Spleen (tissue), 11 donors: ENCODE measurements around the gene MYO16. TPM values are rescaled to one million over a fixed set of nuclear protein-coding genes. Genes with fewer than 3 reads are reported as not detected.

Experiments used
- DNase-seq: peaks from one replicate; pipeline ENCODE4 v3.0.0-alpha.2; 2020
- H3K27ac ChIP-seq, 8 donors: fragments of 200-600 bp; sonication (generic) in 7 of 8; 1 replicate in 4 of 8; 2 replicates in 4 of 8; pipeline versions ENCODE4 v1.5.0 to v1.8.0; 2016 to 2021; ENCODE audit warnings: inconsistent platforms in 4 of 8, mild to moderate bottlenecking in 4 of 8, moderate library complexity in 1 of 8
- H3K27me3 ChIP-seq, 7 donors: fragments of 200-600 bp; sonication (generic) in 6 of 7; replicated peaks in 1 of 7; 1 replicate in 4 of 7; 2 replicates in 3 of 7; pipeline versions ENCODE4 v1.5.0 to v1.8.0; 2016 to 2021; ENCODE audit warnings: inconsistent platforms in 3 of 7, mild to moderate bottlenecking in 1 of 7
- H3K36me3 ChIP-seq, 6 donors: fragments of 200-600 bp; sonication (generic) in 5 of 6; 1 replicate in 4 of 6; 2 replicates in 2 of 6; pipeline versions ENCODE4 v1.5.0 to v1.8.0; 2016 to 2021; ENCODE audit warnings: inconsistent platforms in 2 of 6
- H3K4me1 ChIP-seq, 6 donors: fragments of 200-600 bp; sonication (generic) in 5 of 6; 1 replicate in 3 of 6; 2 replicates in 3 of 6; pipeline versions ENCODE4 v1.5.0 to v1.8.0; 2016 to 2021; ENCODE audit warnings: inconsistent platforms in 3 of 6
- H3K4me3 ChIP-seq, 8 donors: fragments of 200-600 bp; sonication (generic) in 7 of 8; 1 replicate in 4 of 8; 2 replicates in 4 of 8; pipeline versions ENCODE4 v1.5.0 to v1.8.0; 2016 to 2021; ENCODE audit warnings: inconsistent platforms in 4 of 8, mild to moderate bottlenecking in 4 of 8, moderate library complexity in 2 of 8
- H3K9me3 ChIP-seq, 8 donors: fragments of 200-600 bp; sonication (generic) in 7 of 8; 1 replicate in 4 of 8; 2 replicates in 4 of 8; pipeline versions ENCODE4 v1.5.0 to v1.8.0; 2016 to 2021; ENCODE audit warnings: inconsistent platforms in 4 of 8
- POLR2A ChIP-seq, 3 donors: fragments of 450-650 bp; IDR thresholded peaks; one replicate each; pipeline ENCODE4 v1.5.1; 2017; ENCODE audit warnings: antibody characterized with exemption in 3 of 3, mild to moderate bottlenecking in 1 of 3
- POLR2AphosphoS5 ChIP-seq, 3 donors: sonication (generic); formaldehyde crosslinking; IDR thresholded peaks; one replicate each; pipeline ENCODE4 v1.5.1; 2017; ENCODE audit warnings: antibody characterized with exemption in 3 of 3
- WGBS, 5 donors: extraction: QIAGEN DNeasy Blood & Tissue Kit in 3 of 5; methylation state at CpG; one replicate each; pipeline versions ENCODE4 v1.1.5 to v1.1.7; 2013 to 2018; 5-methylcytosine and 5-hydroxymethylcytosine counted together
- intact Hi-C: fragments of 100-400 bp; cut with DNase I; formaldehyde crosslinking; loops from one replicate; pipeline ENCODE4 v1.15.0; 2023; ENCODE audit warnings: low total_unique reads
- polyA plus RNA-seq, 3 donors: library from polyadenylated mRNA; stranded (reverse); fragments of 200-250 nt; gene quantifications; one replicate each; pipeline ENCODE4 v1.2.1, GENCODE V29; 2013
- total RNA-seq, 7 donors: library from RNA; depleted of rRNA in 3 of 7; stranded (reverse); fragments of >200 nt in 3 of 7; fragmentation: NEBNext Ultra II Directional in 4 of 7; extraction: Animal tissue kit (Norgen Biotek cat#: 25700) in 4 of 7; gene quantifications; one replicate each; pipeline versions ENCODE4 v1.1.0 to v1.2.1, GENCODE V29; 2016 to 2021
- TF ChIP-seq, protein P1 (sequence below), 11 experiments: fragments of 200-600 bp in 7 of 11; fragments of 450-650 bp in 4 of 11; sonication (generic) in 4 of 11; IDR thresholded peaks in 8 of 11; conservative IDR thresholded peaks in 3 of 11; 1 replicate in 7 of 11; 2 replicates in 4 of 11; pipeline versions ENCODE4 v1.4.0 to v1.8.0; 2016 to 2021; ENCODE audit warnings: antibody characterized with exemption in 11 of 11, inconsistent platforms in 4 of 11, mild to moderate bottlenecking in 1 of 11
- donor health status: healthy with polysubstance abuse.
- donor health status: DM: no; HTN: no; CAD: no; lungs with moderate emphysema.
- donor health status: DM: no; HTN: no; CAD: no.
- donor health status: Bipolar disorder and iron deficiency.
- donor health status: healthy.
- donor health status: DM: no; HTN: no; CAD: no.
- donor health status: DM: yes; HTN: yes; CAD: no.

The MYO16 gene
- total and polyA plus RNA-seq, 10 donors = 0.03 to 0.51 (median 0.26) TPM; not detected in 1

DNA sequence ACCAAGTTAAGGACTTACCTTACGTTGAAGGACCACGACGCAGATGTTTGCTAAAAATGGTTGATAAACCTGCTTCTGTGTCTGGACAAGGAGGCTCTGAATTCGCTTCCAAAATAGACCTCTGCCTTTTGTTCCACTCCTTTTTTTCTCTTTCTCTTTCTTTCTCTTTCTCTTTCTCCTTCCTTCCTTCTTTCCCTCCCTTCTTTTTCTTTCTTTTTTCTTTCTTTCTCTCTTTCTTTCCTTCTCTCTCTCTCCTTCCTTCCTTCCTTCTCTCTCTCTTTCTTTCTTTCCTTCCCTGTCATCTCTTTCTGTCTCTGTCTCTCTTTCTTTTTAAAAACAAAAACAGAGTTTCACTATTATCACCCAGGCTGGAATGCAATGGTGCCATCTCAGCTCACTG is 290.7 kb downstream of the MYO16 start:
- intact Hi-C loops = no loop called here
- Histone ChIP-seq H3K27ac (no peak overlapping the region), H3K36me3 (no peaks in the 10 kb centered on the region), H3K9me3 (no peaks in the 10 kb centered on the region), H3K4me3 (no peak overlapping the region), H3K4me1 (peaks cover 0 to 17% (median 8%) of the 10 kb centered on the region in 6 donors), H3K27me3 (no peaks in the 10 kb centered on the region)
- TF ChIP-seq POLR2AphosphoS5 (IDR thresholded peaks at IDR 0.05) = no peak
- TF ChIP-seq, protein P1, sequence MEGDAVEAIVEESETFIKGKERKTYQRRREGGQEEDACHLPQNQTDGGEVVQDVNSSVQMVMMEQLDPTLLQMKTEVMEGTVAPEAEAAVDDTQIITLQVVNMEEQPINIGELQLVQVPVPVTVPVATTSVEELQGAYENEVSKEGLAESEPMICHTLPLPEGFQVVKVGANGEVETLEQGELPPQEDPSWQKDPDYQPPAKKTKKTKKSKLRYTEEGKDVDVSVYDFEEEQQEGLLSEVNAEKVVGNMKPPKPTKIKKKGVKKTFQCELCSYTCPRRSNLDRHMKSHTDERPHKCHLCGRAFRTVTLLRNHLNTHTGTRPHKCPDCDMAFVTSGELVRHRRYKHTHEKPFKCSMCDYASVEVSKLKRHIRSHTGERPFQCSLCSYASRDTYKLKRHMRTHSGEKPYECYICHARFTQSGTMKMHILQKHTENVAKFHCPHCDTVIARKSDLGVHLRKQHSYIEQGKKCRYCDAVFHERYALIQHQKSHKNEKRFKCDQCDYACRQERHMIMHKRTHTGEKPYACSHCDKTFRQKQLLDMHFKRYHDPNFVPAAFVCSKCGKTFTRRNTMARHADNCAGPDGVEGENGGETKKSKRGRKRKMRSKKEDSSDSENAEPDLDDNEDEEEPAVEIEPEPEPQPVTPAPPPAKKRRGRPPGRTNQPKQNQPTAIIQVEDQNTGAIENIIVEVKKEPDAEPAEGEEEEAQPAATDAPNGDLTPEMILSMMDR (IDR thresholded peaks at IDR 0.05 in 8 of 11, conservative IDR thresholded peaks at IDR 0.05 in 3 of 11) = no peak
- TF ChIP-seq POLR2A (IDR thresholded peaks at IDR 0.05) = no peak
- no peak for DNase-seq
- WGBS, 5 donors = 63 to 73% (median 70%) methylated on average over 4 of the region's 4 CpGs

DNA sequence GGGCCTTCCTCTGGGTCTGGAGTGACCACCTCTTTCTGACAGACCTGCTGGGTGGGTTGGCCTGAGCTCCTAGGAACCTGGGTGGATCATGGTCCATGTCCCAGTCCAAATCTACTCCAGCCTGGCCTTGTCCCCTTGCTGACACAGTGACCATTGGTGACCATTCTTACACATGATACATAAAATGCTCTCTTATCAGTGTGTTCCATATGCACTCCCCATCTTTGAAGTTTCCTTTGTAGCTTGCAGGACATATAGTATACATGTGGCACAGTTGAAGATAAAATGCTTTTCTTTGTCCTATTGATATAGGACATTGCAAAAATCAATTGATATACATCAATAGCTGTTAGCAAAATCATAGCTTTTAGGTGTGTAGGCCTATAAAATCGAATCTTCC is 291.8 kb downstream of the MYO16 start:
- TF ChIP-seq POLR2A (IDR thresholded peaks at IDR 0.05) (no peak), POLR2AphosphoS5 (IDR thresholded peaks at IDR 0.05) (no peak)
- TF ChIP-seq, protein P1 (IDR thresholded peaks at IDR 0.05 in 8 of 11, conservative IDR thresholded peaks at IDR 0.05 in 3 of 11) = no peak
- no peak for DNase-seq
- Histone ChIP-seq H3K27ac (no peak overlapping the region), H3K9me3 (no peaks in the 10 kb centered on the region), H3K4me3 (no peak overlapping the region), H3K36me3 (no peaks in the 10 kb centered on the region), H3K4me1 (peaks cover 0 to 6% (median 1%) of the 10 kb centered on the region in 6 donors), H3K27me3 (no peaks in the 10 kb centered on the region)
- intact Hi-C loops = no loop called here
- 44 to 60% (median 49%) methylated on average over 1 of the region's 1 CpG for WGBS, 5 donors

DNA sequence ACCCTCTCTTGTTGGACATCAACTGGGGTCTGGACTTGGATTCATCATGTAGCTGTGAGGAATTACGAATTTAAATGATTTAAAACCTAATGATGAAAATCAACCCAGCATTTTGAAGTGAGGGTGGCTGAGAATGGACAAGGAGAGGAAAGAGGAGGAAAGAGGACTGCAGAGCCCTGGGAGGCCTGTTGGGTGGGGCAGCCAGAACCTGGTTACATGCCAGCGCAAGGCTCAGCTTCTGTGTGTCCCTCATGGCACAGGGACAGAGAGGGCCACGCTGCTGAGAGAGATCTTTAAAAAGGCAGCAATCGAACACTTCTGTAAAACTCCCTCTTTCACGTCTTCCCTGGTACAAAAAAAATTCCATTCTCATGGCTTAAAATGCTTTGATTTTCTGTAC is 292.7 kb downstream of the MYO16 start:
- no peak overlapping the region for H3K27ac ChIP-seq
- no peaks in the 10 kb centered on the region for H3K27me3 ChIP-seq
- no peak for DNase-seq
- WGBS, 5 donors = 67 to 86% (median 81%) methylated on average over 5 of the region's 5 CpGs
- H3K9me3 ChIP-seq = no peaks in the 10 kb centered on the region
- H3K36me3 ChIP-seq = no peaks in the 10 kb centered on the region
- no peak overlapping the region for H3K4me3 ChIP-seq
- TF ChIP-seq POLR2AphosphoS5 (IDR thresholded peaks at IDR 0.05) (no peak), POLR2A (IDR thresholded peaks at IDR 0.05) (no peak)
- TF ChIP-seq, protein P1 (IDR thresholded peaks at IDR 0.05 in 8 of 11, conservative IDR thresholded peaks at IDR 0.05 in 3 of 11) = no peak
- intact Hi-C loops = no loop called here
- H3K4me1 ChIP-seq = no peaks in the 10 kb centered on the region

DNA sequence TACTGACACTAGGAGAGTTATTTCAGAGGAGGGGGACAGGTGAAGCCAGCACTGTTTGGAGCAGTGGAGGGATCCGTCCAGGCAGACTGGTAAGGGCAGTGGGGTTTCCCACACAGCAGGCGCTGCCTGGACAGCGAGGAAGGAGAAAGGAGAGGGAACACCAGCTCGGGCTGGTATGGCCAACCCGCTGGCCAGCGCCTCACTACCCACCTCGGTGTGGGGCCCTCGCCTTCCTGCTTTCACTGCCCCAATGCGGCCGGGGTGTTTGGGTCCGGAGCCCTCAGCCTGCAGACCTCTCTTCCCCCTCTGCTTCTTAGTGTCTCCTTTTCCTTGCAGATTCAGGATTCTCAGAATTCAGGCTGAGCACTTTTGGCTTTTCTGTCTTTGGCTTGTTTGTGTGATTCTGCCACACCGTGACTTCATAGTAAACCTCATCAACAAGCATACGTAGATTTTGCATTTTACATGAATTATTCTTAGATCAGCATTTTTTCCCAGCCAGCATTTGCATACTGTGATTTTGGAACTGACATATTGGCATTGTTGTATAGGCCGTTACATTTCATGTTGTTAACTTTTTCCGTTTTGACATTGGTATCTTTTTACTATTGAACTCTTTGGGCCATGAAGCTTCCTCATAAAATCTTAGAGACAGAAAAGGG is 294.1 kb downstream of the MYO16 start:
- Histone ChIP-seq H3K9me3 (no peaks in the 10 kb centered on the region), H3K27me3 (peaks cover 0 to 6% (median 0%) of the 10 kb centered on the region in 7 donors), H3K4me3 (no peak overlapping the region), H3K4me1 (no peaks in the 10 kb centered on the region), H3K27ac (no peak overlapping the region), H3K36me3 (no peaks in the 10 kb centered on the region)
- WGBS, 5 donors = 86 to 91% (median 88%) methylated on average over 15 of the region's 15 CpGs
- no peak for DNase-seq
- intact Hi-C loops = no loop called here
- TF ChIP-seq, protein P1 (IDR thresholded peaks at IDR 0.05 in 8 of 11, conservative IDR thresholded peaks at IDR 0.05 in 3 of 11) = no peak
- no peak for TF ChIP-seq POLR2A (IDR thresholded peaks at IDR 0.05)
- TF ChIP-seq POLR2AphosphoS5 (IDR thresholded peaks at IDR 0.05) = no peak
